GM19239 (cell line): ENCODE measurements around the gene SDR39U1.
"Not testable (repeated sequence)": the region's sequence is repeated elsewhere in the genome, so short reads cannot be mapped to it uniquely, and the experiment has no call there.

Experiments
- DNase-seq: peaks from one replicate; pipeline ENCODE4 v3.0.0; 2011; ENCODE audit warnings: low spot score; ENCODE audit not compliant: insufficient read length
- FAIRE-seq: peaks from 2 replicates; lab custom pipeline; 2011; peaks lifted over from hg19 to GRCh38; lab: Jason Lieb, UNC

Gene SDR39U1, protein sequence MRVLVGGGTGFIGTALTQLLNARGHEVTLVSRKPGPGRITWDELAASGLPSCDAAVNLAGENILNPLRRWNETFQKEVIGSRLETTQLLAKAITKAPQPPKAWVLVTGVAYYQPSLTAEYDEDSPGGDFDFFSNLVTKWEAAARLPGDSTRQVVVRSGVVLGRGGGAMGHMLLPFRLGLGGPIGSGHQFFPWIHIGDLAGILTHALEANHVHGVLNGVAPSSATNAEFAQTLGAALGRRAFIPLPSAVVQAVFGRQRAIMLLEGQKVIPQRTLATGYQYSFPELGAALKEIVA

DNA sequence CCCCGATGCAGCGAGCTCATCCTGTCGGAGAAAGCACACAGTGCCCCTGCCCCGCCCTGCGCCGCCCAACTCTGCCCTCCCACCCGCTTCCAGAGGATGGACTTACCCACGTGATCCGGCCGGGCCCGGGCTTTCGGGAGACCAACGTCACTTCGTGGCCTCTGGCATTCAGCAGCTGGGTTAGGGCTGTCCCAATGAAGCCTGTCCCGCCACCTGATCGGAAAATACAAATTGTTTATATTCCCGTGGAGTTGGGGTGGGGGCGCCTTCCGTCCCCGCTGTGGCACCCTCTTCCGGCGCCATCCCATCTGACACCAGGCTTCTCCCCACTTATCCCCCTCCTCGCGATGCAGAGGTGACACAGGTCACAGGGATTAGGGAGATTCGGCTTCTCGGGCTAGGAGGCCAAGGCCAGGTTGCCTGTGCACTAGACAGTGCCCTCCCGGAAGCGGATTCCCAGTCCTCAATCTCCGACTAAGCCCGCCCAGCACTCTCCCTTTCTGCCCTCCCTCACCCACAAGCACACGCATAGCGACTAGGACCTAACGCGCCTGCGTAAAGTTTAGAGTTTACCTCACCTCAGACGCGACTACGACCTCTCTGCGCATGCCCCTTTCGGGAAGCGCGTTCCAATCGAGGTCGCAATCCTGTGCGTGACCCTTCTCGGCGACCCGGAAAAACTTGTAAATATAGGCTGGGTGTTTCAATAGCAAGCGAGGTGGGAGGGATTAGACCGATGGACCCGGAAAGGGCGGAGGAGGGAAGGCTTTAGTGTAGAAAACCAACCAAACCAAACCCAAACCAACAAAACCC is at the start of gene SDR39U1:
Gene SDR39U1, minus strand, starts transcription at position 537 of the 813 bp plus-strand sequence. Its CDS starts 7 bp downstream, at position 530.
- peak; percentile 93 for FAIRE-seq
- DNase-seq: peak; percentile 85

DNA sequence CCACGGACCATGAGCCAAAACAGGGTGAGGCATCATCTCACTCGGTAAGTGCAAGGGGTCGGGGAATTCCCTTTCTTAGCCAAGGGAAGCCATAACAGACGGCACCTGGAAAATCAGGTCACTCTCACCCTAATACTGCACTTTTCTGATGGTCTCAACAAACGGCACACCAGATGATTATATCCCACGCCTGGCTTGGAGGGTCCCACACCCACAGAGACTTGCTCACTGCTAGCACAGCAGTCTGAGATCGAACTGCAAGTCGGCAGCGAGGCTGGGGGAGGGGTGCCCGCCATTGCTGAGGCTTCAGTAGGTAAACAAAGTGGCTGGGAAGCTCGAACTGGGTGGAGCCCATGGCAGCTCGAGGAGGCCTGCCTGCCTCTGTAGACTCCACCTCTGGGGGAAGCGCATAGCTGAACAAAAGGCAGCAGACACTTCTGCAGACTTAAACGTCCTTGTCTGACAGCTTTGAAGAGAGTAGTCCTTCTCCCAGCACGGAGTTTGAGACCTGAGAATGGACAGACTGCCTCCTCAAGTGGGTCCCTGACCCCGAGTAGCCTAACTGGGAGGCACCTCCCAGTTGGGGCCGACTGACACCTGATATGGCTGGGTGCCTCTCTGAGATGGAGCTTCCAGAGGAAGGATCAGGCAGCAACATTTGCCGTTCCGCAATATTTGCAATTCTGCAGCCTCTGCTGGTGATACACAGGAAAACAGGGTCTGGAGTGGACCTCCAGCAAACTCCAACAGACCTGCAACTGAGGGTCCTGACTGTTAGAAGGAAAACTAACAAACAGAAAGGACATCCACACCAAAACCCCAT is 49.2 kb upstream of the SDR39U1 start:
- not testable (repeated sequence) for DNase-seq, FAIRE-seq

DNA sequence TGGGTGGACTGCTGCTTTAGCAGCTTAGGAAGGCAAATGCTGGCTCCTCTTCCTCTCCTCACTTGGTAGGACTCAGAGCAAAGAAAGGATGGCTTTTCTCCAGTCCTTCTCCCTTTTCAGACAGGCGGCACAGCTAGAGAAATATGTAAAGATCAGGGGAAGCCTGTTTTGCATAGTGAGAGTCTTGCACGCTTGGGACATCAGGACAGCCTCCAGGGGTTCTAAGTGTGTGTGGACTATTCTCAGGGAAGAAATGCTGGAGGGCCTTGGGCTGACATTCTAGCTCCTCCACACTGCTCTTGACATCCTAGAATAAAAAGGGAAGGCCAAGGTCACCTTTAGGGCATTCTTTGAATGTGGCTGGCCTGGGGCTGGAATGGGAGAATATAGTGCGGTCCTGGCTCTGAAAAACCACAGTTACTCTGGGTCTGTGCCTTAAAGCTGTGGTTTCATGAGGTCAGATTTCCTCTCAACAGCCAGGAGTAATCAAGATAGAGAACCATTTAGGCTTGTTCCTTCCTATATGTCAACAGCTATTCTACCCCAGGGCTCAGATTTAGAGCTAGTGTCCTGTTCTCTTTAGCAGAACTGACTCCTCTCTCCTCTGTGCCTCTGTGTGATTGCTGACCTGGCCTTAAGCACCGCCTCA is 41.2 kb upstream of the SDR39U1 start:
- DNase-seq (no peak), FAIRE-seq (no peak)

DNA sequence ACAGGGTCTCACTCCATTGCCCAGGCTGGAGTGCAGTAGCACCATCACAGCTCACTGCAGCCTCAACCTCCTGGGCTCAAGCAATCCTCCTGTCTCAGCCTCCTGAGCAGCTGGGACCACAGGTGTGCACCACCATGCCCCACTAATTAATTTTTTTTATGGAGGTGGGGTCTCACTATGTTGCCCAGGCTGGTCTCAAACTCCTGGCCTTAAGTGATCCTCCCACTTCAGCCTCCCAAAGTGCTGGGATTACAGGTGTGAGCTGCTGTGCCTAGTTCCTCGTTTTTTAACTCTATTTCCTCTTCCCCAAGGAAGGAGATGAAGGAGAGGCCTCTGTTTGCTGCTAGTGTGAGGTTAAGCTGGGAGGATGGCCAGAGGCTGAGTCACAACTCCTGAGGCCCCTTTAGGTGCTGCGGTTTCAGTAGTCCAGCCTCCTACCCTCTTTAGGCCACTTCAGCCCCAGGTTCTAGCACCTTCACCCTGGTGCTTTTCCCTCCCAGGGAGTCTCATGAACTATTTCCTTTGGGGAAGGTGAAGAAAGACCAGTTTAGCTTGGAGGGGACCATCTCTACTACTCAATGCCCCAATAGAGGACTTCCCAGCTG is 40.2 kb upstream of the SDR39U1 start:
- DNase-seq: not testable (repeated sequence)

DNA sequence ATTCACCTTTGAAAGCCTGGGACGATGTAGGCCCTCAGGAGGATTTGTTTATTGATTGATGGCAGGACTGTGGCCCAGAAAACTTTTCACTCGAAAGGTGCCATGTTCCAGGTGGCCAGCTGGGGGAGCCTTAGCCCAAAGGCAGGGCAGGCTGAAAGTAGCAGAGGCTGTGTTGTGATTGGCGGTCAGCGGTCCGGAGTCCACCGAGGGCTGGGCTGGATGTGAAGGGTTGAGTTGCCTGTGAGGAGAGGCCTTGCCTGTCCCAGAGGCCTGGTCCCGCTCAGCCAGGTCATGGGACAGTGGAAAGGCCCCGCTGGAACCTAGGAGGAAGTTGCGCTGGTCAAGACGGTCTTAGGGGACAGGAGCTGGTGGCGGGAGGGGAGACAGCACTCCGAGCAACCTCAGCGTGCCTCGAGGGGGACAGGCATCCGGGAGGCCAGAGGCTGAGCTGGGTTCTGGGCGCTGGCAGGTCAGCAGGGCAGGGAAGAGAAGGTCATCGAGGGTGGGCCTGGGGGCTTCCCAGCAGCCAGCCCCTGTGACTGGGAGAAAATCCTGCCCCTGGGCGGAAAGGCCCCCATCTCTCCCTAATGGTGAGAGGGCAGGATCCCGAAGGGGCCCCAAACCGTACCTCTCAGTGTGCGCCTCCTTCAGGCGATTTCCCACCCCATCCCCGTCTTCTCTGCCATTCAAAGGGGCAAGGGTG is 39.2 kb upstream of the SDR39U1 start:
- FAIRE-seq (no peak), DNase-seq (peak; percentile 58)

More for the DNA sequence above, 40.2 kb upstream of the SDR39U1 start:
- FAIRE-seq: not testable (repeated sequence)

DNA sequence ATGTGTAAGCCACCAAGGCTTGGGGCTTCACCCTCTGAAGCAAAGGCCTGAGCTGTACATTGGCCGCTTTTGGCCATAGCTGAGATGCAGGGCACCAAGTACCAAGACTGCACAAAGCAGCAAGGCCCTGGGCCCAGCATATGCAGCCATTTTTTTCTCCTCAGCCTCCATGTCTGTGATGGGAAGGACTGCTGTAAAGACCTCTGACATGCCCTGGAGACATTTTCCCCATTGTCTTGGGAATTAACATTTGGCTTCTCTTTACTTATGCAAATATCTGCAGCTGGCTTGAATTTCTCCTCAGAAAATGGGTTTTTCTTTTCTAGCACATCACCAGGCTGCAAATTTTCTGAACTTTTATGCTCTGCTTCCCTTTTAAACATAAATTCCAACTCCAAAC is 37.4 kb upstream of the SDR39U1 start:
- not testable (repeated sequence) for FAIRE-seq

DNA sequence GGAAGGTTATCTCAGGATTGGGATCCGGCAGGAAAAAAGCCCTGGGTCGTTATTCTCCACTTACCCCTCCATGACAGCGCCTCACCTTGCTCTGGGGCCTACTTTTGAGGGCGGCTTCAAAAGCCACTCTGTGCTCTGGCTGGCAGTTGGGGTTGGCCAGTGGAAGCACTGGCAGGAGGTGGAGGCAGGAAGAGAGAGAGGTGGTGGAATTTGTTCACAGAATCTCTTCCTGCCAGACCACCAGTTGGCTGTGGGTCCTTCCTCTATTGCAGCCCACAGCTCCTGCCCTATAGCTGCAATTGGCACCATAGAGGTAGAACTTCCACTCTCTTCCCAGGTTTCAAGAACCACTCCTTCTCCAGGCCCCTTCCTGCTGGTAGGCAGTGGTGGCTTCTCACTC is 32.7 kb upstream of the SDR39U1 start:
- FAIRE-seq (no peak), DNase-seq (no peak)

More for the DNA sequence above, 37.4 kb upstream of the SDR39U1 start:
- DNase-seq: not testable (repeated sequence)

DNA sequence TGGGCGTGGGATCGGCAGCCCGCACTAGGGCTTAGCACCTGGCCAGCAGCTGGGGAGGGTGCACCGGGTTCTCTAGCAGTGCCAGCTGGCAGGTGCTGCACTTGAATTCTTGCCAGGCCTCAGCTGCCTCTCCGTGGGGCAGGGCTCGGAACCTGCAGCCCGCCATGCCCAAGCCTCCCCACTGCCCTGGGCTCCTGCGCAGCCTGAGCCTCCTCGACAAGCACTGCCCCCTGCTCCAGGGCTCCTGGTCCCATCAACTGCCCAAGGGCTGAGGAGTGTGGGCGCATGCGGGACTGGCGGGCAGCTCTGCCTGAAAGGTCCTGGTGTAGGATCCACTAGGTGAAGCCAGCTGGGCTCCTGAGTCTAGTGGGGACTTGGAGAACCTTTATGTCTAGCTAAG is 30.6 kb upstream of the SDR39U1 start:
- no peak for FAIRE-seq
- DNase-seq: no peak

DNA sequence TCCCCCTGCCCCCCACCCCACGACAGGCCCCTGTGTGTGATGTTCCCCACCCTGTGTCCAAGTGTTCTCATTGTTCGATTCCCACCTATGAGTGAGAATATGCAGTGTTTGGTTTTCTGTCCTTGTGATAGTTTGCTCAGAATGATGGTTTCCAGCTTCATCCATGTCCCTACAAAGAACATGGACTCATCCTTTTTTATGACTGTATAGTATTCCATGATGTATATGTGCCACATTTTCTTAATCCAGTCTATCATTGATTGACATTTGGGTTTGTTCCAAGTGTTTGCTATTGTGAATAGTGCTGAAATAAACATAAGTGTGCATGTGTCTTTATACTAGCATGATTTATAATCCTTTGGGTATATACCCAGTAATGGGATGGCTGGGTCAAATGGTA is 27.9 kb upstream of the SDR39U1 start:
- not testable (repeated sequence) for DNase-seq, FAIRE-seq

DNA sequence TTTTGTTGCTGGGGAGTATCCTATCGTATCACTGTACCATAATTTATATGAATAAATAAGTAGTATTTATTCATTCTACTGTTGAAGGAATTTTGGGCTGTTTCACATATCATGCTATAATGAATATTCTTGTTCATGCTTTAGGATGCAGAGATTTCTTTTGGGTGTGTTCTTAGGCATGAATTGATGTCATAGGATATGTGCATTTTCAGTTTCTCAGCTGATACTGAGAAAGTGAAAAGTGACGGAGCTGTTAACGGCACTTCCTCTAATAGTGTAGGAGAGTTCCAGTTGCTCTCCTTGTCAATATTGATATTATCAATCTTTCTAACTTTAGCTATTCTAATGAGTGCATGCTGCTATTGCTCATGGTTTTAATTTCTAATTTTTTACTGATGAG is 23.2 kb upstream of the SDR39U1 start:
- FAIRE-seq (no peak), DNase-seq (no peak)

DNA sequence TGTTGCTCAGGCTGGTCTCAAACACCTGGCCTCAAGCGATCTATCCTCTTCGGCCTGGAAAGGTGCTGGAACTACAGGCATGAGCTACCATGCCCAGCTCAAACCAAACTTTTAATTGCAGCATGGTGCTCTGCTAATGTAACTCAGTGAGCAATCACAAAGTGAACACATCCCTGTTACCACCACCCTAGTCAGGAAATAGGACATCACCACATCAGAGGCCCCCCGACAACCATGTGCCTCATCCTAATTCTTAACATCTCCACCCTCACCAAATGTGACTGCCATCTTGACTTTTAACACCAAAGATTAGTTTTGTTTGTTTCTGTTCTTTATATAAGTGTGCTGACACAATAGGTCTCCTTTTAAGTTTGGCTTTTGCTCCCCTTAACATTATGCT is 22.8 kb upstream of the SDR39U1 start:
- no peak for FAIRE-seq
- DNase-seq: no peak

DNA sequence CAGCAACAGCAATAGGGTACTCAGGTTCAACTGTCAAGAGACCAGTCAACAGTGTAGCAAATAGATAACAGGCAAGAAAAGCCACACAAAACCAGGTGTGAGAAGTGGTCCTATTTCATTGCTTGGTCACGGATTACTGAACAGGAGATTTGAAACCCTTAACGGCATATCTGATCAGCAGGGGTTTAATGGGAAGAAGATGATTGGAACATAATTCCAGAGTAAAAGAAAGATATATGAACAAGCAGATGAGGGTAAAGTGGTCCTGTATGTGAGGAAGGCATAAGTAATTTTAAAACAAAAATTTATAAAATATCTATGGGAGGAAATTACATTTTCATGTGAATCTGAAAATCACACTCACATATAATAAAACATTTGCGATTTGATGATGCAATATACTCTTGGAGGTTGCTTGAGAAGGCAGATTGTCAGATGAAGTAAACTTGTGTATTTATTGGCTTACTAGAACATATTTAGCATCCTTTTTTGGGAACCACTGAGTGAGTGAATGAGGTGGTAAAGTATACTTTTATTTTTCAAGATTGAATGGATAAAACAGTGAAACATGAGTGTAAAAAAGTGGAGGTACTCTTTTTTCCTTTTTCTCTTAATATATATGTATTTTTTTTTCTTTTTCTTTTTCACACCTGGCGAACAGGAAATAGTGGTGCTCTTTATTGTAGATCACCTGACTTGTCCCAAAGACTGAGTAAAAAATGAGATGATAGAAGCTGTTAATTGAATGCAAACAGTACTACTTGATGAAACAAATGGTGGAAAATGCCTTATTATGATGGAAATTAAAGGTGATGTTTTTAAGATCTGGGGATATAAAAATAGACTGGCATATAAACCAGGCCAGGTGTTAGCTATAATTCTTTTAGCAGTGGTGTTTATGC is 21.6 kb upstream of the SDR39U1 start:
- FAIRE-seq: no peak
- no peak for DNase-seq

DNA sequence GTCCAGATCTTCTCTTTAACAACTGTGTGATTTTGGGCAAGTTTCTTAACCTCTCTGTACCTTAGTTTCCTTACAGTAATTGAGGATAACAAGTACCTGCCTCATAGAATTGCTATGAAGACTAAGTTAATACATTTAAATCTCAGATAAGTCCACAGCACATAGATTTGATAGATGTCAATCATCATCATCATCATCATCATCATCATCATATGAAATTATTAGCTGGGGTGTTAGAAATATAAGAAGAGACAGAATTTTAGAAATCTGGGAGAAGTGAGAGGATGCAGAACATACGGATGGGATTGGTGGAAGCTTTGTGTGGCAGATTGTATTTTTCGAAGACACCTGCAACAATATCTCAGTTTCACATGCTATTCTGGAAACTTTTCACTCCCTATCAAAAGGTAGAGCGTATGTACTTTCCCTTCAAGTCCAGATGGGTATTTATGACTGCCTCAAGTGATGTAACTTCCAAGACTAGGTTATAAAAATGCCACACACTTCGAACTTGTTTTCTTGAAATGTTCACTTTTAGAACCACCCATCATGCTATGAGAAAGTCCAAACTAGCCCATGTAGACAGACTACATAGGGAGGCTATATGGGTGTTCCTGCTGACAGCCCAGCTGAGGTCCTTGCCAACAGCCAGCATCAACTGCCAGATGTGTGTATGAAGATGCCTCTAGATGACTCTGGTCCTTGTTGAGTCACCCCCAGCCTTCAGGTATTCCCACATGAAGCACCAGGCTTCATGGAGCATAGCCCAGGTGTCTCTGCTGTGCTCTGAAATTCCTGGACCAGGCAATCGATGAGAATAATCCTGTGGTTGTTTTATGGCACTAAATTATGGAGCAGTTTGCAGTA is 20.7 kb upstream of the SDR39U1 start:
- no peak for DNase-seq
- no peak for FAIRE-seq

DNA sequence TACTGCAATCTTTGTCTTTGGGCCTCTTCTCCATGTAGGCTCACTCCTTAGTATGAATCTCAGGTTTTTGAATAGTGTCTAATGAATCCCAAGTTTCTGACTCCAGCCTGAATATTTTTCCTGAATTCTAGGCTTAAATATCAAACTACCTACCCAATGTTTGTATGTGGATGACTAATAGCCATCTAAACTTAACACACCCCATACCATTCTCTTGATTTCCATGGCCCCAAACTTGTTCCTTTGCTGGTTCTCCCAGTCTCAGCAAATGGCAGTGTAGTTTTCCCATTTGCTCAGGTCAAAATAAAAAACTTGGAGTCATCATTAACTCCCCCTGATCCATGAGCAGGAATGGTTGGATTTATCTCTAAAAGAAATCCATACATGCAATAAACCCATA is 18.8 kb upstream of the SDR39U1 start:
- FAIRE-seq (no peak), DNase-seq (no peak)

DNA sequence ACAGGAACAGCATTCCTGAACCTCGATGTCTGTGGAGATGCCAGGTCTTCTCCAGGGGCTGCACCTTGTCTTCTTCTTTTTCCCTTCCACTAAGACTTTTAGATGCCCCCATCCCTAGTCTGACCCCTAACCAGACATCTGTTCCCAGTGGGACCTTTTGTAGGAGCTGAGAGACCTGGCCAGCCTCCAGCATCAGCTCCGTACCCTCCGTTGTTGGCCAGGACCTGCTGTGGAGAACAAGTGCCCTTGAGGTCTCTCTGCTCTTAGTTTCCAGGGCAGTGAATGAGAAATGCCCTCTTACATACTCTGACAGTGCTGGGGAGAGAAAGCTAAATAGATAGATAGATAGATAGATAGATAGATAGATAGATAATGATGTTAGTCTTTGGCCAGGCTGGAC is 16.8 kb upstream of the SDR39U1 start:
- FAIRE-seq (no peak), DNase-seq (no peak)

DNA sequence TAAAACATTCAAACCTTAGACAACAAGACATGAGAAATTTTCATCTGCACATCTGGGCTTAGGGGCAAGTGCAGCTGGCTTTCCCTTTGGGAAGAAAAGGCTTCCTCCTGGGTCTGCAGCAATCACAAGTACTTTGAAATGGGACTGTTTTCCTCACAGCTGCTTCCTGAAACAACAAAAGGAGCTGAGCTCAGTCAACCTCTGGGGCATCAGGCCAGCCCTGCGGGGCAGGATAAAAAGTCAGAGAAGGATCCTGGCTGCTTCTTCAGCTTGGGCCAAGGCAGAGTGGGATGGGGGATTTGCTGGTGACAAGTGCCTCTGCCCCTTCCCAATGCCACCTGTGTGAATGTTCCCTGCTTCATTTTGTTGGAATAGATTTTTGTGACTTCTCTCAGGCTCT is 16.2 kb upstream of the SDR39U1 start:
- no peak for FAIRE-seq
- DNase-seq: no peak

DNA sequence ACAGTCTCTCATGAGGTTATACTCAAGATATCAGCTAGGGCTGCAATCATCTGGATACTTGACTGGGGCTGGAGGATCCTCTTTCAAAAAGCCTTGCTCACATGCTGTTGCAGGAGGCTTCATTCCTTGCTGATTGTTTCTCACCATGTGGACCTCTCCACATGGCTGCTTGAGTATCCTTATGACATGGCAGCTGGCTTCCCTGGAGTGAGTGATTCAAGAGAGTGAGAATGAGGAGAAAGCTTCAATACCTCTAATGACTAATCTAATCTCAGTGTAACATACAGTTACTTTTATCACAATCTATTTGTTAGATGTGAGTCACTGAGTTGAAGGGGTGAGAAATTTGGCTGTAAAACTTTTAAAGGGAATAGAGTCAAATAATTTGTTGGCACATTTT is 14.4 kb upstream of the SDR39U1 start:
- no peak for DNase-seq
- FAIRE-seq: no peak
